ENCODE results near the gene SNPH.

SNPH gene

DNA sequence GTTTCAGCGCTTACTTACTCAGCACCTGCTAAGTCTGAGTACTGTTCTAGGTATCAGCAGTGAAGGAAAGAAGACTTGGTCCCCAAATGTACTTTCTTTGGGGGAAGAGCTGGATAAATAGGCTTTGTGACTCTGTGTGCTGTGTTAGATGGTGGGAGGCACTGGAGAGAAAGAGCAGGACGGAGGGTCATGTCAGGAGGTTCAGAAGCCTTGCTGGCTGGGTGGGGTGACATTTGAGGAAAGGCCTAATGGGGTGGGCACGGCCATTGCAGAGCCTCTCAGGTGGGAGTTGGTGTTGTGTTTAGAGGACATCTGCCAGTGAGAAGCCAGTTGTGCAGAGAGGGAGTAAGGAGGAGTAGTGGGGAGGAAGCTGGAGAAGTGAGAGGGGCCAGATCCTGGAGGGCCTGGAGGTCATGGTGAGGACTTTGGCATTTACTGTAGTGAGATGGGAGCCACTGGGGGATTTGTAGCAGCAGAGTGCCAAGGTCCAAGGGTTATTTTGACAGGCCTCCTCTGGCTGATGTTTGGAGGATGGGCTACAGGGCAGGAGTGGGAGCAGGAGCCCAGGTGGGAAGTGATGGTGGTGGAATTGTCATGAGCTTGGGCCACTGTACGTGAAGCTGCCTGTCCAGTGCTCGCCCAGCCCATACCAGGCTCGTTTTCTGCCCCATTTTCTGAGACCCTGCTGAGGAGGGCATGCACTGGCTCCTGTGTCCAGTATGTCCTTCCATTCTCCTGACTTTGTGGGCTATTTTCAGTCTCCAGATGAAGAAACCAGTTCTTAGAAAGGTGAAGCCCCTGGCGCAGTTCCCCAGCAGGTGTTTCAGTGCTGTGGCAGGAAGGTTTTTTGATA, 62.0 kb downstream of the SNPH start:
- ChIA-PET CTCF (no interaction called here), POLR2A (interaction anchor here (0.7 to 2.2 kb wide), 3 partner anchors 8 to 64 kb away, joined by 3 to 7 read pairs (median 5); partner anchors contain the start of gene FKBP1A)
- DNase-seq (ENCODE audit: extremely low spot score), result no peak
- no peak for TF ChIP-seq FOXA1 (IDR thresholded peaks at IDR 0.05)
- TF ChIP-seq FOXM1 (IDR thresholded peaks at IDR 0.05; ENCODE audit: borderline replicate concordance), result no peak
- TF ChIP-seq LEF1 (IDR thresholded peaks at IDR 0.05; ENCODE audit: borderline replicate concordance), result no peak
- TF ChIP-seq NFRKB (IDR thresholded peaks at IDR 0.05), result no peak
- no peak for TF ChIP-seq L3MBTL2 (conservative IDR thresholded peaks at IDR 0.05)
- TF ChIP-seq CTBP1 (IDR thresholded peaks at IDR 0.05; ENCODE audit: borderline replicate concordance), result no peak
- TF ChIP-seq FOXK2 (IDR thresholded peaks at IDR 0.05), result no peak
- no peak for TF ChIP-seq SP1 (IDR thresholded peaks at IDR 0.05)

GRCh38 chr20:1328680-1329330, 62.7 kb downstream of the SNPH start, which contains the start of gene SDCBP2:
TSS of gene SDCBP2 (minus strand) at chr20:1329139. CDS start at chr20:1320416, 8,723 bp downstream.
- TF ChIP-seq ZNF384 (IDR thresholded peaks at IDR 0.05), result no peak
- no peak for TF ChIP-seq BHLHE40 (IDR thresholded peaks at IDR 0.05; ENCODE audit: borderline replicate concordance)
- no peak for TF ChIP-seq FOXM1 (IDR thresholded peaks at IDR 0.05; ENCODE audit: borderline replicate concordance)
- TF ChIP-seq ARNT (IDR thresholded peaks at IDR 0.05), result no peak
- TF ChIP-seq CTBP1 (IDR thresholded peaks at IDR 0.05; ENCODE audit: borderline replicate concordance), result no peak
- no peak for TF ChIP-seq SP1 (IDR thresholded peaks at IDR 0.05)
- TF ChIP-seq FOXK2 (IDR thresholded peaks at IDR 0.05), result no peak
- no peak for TF ChIP-seq FOXA1 (IDR thresholded peaks at IDR 0.05)
- no peak for DNase-seq (ENCODE audit: extremely low spot score)
- ChIA-PET CTCF (interaction anchor here (0.6 kb wide), 1 partner anchor 79 kb away, joined by 4 read pairs; no protein-coding TSS in a partner anchor), POLR2A (no interaction called here)

DNA sequence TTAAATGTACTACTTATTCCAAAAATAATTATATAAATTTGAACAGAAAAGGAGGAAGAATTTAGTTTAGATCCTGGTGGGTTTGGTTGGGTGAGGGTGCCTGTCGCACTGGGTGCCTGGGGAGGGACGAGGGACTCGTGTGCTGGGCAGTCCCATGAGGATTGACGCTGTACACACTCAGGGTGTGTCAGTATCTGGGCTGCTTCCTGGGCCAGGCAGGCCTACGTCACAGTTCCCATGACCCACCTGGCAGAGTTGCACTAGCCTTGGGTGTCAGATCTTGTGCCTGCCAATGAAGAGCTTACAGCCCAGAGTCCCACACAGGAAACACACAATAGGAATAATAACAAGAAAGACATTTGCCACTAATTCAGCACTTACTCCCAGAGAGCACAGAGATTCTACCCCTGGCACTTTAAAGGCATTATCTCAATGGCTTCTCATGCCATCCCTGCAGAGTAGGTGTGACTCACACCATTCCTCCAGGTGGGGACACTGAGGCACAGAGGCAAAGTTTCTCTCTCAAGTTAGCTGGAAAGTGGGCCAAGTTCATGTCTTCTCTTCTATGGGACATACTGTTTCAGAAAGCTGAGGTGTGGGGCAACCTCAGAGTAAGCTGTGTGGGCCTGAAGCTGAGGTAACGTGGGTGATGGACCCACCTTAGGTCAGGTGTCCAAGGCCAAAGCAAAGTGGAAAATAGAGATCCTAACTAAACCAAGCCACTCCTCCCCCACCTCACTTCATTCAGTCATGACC, 64.2 kb downstream of the SNPH start:
- ChIA-PET CTCF (no interaction called here), POLR2A (no interaction called here)
- TF ChIP-seq ELF4 (IDR thresholded peaks at IDR 0.05), result no peak
- no peak for TF ChIP-seq CTBP1 (IDR thresholded peaks at IDR 0.05; ENCODE audit: borderline replicate concordance)
- no peak for TF ChIP-seq TARDBP (IDR thresholded peaks at IDR 0.05)
- TF ChIP-seq BHLHE40 (IDR thresholded peaks at IDR 0.05; ENCODE audit: borderline replicate concordance), result no peak
- no peak for TF ChIP-seq ZNF384 (IDR thresholded peaks at IDR 0.05)
- TF ChIP-seq SP1 (IDR thresholded peaks at IDR 0.05), result no peak
- TF ChIP-seq NFRKB (IDR thresholded peaks at IDR 0.05), result no peak
- TF ChIP-seq ARNT (IDR thresholded peaks at IDR 0.05), result no peak
- TF ChIP-seq FOXA1 (IDR thresholded peaks at IDR 0.05), result no peak
- TF ChIP-seq HDGF (IDR thresholded peaks at IDR 0.05; ENCODE audit: borderline replicate concordance), result no peak
- TF ChIP-seq FOXM1 (IDR thresholded peaks at IDR 0.05; ENCODE audit: borderline replicate concordance), result no peak
- DNase-seq (ENCODE audit: extremely low spot score), result no peak

GRCh38 chr20:1331101-1331500, 65.0 kb downstream of the SNPH start:
- no peak for DNase-seq (ENCODE audit: extremely low spot score)
- ChIA-PET CTCF (no interaction called here), POLR2A (no interaction called here)
- no peak for TF ChIP-seq CTBP1 (IDR thresholded peaks at IDR 0.05; ENCODE audit: borderline replicate concordance)
- no peak for TF ChIP-seq ZNF384 (IDR thresholded peaks at IDR 0.05)
- TF ChIP-seq SP1 (IDR thresholded peaks at IDR 0.05), result no peak
- TF ChIP-seq HDGF (IDR thresholded peaks at IDR 0.05; ENCODE audit: borderline replicate concordance), result no peak
- TF ChIP-seq BHLHE40 (IDR thresholded peaks at IDR 0.05; ENCODE audit: borderline replicate concordance), result no peak
- no peak for TF ChIP-seq TARDBP (IDR thresholded peaks at IDR 0.05)
- no peak for TF ChIP-seq FOXA1 (IDR thresholded peaks at IDR 0.05)
- TF ChIP-seq NFRKB (IDR thresholded peaks at IDR 0.05), result no peak
- no peak for TF ChIP-seq ELF4 (IDR thresholded peaks at IDR 0.05)
- no peak for TF ChIP-seq SUZ12 (IDR thresholded peaks at IDR 0.05)
- TF ChIP-seq ARNT (IDR thresholded peaks at IDR 0.05), result no peak
- no peak for TF ChIP-seq L3MBTL2 (conservative IDR thresholded peaks at IDR 0.05)
- no peak for TF ChIP-seq LEF1 (IDR thresholded peaks at IDR 0.05; ENCODE audit: borderline replicate concordance)
- TF ChIP-seq FOXM1 (IDR thresholded peaks at IDR 0.05; ENCODE audit: borderline replicate concordance), result no peak

DNA sequence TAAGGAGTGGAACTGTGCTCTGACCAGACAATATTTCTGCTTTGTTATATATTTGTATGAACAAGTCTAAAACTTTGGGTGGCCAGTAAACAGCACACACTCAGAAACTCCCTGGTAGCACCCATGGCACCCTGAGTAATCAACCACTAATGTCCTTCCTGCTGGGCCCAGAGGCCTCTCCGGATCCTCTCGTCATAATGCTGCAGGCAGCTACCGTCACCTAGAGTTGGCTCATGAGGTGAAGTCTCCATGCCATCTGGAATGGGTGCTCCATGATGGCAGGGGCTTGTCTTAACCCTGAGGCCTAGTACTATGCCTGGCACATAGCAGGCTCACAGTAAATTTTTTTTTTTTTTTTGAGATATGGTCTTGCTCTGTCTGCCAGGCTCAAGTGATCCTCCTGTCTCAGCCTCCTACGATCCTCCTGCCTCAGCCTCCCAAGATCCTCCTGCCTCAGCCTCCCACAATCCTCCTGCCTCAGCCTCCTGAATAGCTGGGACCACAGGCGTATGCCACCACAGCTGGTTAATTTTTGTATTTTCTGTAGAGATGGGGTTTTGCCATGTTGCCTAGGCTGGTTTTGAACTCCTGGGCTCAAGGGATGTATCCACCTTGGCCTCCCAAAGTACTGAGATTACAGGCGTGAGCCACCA, 65.8 kb downstream of the SNPH start:
- CTCF ChIA-PET, result interaction anchor here (1.1 kb wide), 1 partner anchor 105 kb away, joined by 4 read pairs; no protein-coding TSS in a partner anchor
- TF ChIP-seq SUZ12 (IDR thresholded peaks at IDR 0.05) (no peak), ZNF384 (IDR thresholded peaks at IDR 0.05) (no peak), NFRKB (IDR thresholded peaks at IDR 0.05) (no peak), ELF4 (IDR thresholded peaks at IDR 0.05) (no peak), ARNT (IDR thresholded peaks at IDR 0.05) (no peak), SP1 (IDR thresholded peaks at IDR 0.05) (no peak), FOXK2 (IDR thresholded peaks at IDR 0.05) (no peak), BHLHE40 (IDR thresholded peaks at IDR 0.05; ENCODE audit: borderline replicate concordance) (no peak), TARDBP (IDR thresholded peaks at IDR 0.05) (no peak), LEF1 (IDR thresholded peaks at IDR 0.05; ENCODE audit: borderline replicate concordance) (no peak), FOXM1 (IDR thresholded peaks at IDR 0.05; ENCODE audit: borderline replicate concordance) (no peak), L3MBTL2 (conservative IDR thresholded peaks at IDR 0.05) (no peak), FOXA1 (IDR thresholded peaks at IDR 0.05) (no peak)
- POLR2A ChIA-PET, result no interaction called here
- DNase-seq (ENCODE audit: extremely low spot score), result no peak

DNA sequence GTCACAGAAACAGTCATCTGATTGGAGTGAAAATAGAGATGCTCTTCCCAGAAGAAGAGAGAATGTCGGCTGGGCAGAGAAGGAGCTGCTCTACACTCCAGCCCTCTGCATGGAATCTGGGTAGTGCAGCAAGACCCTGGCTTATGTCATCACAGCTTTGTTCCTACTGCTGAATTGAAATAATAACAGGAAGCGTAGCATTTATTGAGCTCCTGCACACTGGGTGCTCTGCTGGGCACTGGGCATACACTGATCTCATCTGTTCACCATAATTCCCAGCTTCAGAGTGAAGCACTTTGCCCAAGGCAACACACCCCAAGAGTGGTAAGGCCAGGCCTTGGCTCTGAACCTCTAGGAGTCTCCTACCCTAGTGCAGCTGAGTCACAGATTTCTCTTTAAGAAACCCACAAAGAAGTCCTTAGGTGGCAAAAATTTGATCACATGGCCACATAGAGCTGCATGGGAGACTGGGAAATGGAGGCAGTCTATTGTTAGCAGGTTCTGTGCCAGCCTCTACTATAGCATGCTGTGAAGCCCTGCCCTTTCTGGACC, 66.7 kb downstream of the SNPH start:
- ChIA-PET POLR2A (no interaction called here), CTCF (interaction anchor here (1.1 kb wide), 1 partner anchor 104 kb away, joined by 4 read pairs; no protein-coding TSS in a partner anchor)
- TF ChIP-seq L3MBTL2 (conservative IDR thresholded peaks at IDR 0.05), result no peak
- TF ChIP-seq ZNF384 (IDR thresholded peaks at IDR 0.05), result no peak
- no peak for TF ChIP-seq ARNT (IDR thresholded peaks at IDR 0.05)
- TF ChIP-seq LEF1 (IDR thresholded peaks at IDR 0.05; ENCODE audit: borderline replicate concordance), result no peak
- no peak for TF ChIP-seq TARDBP (IDR thresholded peaks at IDR 0.05)
- no peak for TF ChIP-seq CTBP1 (IDR thresholded peaks at IDR 0.05; ENCODE audit: borderline replicate concordance)
- TF ChIP-seq FOXK2 (IDR thresholded peaks at IDR 0.05), result no peak
- no peak for TF ChIP-seq HDGF (IDR thresholded peaks at IDR 0.05; ENCODE audit: borderline replicate concordance)
- no peak for TF ChIP-seq NFRKB (IDR thresholded peaks at IDR 0.05)
- TF ChIP-seq SP1 (IDR thresholded peaks at IDR 0.05), result no peak
- TF ChIP-seq PKNOX1 (IDR thresholded peaks at IDR 0.05), result no peak
- no peak for TF ChIP-seq ELF4 (IDR thresholded peaks at IDR 0.05)
- TF ChIP-seq BHLHE40 (IDR thresholded peaks at IDR 0.05; ENCODE audit: borderline replicate concordance), result no peak
- TF ChIP-seq FOXM1 (IDR thresholded peaks at IDR 0.05; ENCODE audit: borderline replicate concordance), result no peak
- no peak for TF ChIP-seq SUZ12 (IDR thresholded peaks at IDR 0.05)
- TF ChIP-seq FOXA1 (IDR thresholded peaks at IDR 0.05), result no peak
- DNase-seq (ENCODE audit: extremely low spot score), result no peak
